GM12874 (cell line): ENCODE data around the gene PRSS36.

Source experiments
- TF ChIP-seq, protein P1 (sequence below): IDR thresholded peaks from 2 replicates; pipeline ENCODE4 v1.5.1; 2011; ENCODE audit warnings: low read depth, mild to moderate bottlenecking, control low read depth, low read length, moderate library complexity; ENCODE audit not compliant: insufficient read depth

PRSS36 gene

DNA sequence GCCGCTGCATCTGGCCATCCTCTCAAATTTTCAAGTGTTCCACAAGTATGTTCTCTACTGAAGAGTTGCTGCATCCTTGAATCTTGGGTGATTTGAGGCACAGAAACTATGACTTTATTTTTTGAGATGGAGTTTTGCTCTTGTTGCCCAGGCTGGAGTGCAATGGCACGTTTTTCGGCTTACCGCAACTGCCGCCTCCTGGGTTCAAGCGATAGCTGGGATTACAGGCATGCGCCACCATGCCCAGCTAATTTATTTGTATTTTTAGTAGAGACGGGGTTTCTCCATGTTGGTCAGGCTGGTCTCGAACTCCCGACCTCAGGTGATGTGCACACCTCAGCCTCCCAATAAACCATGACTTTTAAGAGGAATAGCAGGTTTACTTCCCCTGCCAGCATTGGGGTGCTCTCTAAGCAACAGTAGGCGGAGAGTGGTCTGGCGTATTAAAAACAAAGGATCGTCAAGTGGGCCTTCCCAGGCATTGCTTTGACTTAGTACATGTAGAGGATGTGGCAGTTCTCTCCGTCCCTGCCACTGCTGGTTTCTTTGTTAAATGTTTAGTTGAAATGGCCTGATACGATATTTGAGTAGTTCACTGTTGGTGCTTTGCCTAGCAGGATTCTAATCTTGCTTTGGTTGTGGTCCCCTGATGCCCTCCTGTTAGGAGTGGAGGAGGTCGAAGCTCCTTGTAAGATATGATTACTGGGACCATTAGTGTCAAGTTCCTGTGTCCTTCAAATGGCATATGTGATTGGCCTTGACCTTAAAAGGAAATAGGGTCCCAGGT, 43.2 kb upstream of the PRSS36 start:
- TF ChIP-seq, protein P1, sequence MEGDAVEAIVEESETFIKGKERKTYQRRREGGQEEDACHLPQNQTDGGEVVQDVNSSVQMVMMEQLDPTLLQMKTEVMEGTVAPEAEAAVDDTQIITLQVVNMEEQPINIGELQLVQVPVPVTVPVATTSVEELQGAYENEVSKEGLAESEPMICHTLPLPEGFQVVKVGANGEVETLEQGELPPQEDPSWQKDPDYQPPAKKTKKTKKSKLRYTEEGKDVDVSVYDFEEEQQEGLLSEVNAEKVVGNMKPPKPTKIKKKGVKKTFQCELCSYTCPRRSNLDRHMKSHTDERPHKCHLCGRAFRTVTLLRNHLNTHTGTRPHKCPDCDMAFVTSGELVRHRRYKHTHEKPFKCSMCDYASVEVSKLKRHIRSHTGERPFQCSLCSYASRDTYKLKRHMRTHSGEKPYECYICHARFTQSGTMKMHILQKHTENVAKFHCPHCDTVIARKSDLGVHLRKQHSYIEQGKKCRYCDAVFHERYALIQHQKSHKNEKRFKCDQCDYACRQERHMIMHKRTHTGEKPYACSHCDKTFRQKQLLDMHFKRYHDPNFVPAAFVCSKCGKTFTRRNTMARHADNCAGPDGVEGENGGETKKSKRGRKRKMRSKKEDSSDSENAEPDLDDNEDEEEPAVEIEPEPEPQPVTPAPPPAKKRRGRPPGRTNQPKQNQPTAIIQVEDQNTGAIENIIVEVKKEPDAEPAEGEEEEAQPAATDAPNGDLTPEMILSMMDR = no peak

DNA sequence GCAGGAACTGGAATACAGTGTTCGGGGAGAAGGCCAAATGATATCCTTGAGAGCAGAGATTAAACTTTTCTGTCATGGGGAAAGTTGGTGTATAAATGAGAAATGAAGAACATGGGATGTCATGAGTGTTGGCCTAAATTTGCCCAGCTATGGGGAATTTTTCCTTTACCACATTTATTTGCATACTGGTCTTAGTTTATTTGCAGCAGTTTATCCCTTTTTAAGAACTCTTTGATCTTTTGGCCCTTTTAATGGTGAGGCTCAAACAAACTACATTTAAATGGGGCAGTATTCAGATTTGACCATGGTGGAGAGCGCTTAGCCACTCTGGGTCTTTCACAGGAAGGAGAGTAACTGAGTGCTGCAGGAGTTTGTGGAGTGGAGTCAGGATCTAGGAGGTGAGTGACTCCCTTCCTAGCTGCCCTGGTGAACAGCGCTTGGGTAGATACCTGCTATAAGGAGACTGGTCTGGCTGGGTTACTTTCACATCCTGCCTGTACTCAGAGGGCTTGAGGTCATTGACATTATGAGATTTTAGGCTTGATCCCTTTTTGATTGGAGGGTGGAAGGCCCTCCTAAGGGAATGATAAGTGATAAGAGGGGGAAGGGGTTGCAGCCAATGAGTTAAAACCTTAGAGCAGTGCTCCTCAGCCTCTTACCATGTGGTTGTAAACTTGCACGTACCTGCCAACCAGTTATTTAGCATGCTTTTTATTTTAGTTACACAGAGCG, 42.0 kb upstream of the PRSS36 start:
- TF ChIP-seq, protein P1 = no peak

DNA sequence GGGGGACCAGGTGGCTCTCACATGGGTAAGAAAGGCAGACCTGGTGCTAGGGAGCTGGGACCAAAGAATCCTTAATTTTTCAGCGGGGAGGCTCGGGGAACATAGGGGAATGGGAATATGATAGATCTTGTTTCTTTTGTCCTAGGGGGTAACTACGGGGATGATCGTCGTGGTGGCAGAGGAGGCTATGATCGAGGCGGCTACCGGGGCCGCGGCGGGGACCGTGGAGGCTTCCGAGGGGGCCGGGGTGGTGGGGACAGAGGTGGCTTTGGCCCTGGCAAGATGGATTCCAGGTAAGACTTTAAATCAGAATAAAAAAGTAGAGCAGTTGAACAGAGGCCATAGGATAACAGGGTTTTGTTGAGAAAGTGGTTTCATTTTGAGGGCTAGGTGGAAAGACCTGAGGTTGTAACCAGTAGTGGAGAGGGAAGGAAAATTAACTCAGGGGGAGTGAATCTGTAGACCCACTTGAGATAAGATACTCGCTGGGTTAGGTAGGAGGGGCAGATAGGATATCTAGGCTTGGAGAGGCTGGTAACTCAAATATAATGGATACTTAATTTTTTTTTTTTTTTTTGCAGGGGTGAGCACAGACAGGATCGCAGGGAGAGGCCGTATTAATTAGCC, 41.1 kb upstream of the PRSS36 start:
- TF ChIP-seq, protein P1 = no peak

DNA sequence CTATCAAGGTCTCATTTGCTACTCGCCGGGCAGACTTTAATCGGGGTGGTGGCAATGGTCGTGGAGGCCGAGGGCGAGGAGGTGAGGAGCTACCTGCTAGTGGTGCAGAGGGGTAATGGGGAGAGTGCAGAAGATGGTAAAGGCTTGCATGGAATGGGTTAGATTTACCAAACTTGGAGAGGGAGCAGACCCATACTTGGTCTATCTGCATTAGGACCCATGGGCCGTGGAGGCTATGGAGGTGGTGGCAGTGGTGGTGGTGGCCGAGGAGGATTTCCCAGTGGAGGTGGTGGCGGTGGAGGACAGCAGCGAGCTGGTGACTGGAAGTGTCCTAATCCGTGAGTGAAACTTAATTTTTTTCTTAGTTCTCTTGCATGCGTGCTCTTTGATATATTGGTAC, 40.2 kb upstream of the PRSS36 start:
- TF ChIP-seq, protein P1 = no peak

DNA sequence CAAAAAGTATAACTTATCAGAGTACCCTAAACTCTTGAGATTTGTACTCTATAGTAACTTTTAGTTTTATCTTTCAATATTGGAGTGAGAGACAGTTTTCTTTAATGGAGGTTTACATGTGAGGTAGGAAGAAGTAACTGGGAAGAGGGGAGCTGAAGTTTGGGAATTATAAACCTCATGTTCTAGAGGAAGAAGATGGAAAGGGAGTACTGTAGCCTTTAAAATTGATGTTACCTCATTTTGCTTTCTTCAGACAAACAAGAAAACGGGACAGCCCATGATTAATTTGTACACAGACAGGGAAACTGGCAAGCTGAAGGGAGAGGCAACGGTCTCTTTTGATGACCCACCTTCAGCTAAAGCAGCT, 39.5 kb upstream of the PRSS36 start:
- TF ChIP-seq, protein P1 = no peak

DNA sequence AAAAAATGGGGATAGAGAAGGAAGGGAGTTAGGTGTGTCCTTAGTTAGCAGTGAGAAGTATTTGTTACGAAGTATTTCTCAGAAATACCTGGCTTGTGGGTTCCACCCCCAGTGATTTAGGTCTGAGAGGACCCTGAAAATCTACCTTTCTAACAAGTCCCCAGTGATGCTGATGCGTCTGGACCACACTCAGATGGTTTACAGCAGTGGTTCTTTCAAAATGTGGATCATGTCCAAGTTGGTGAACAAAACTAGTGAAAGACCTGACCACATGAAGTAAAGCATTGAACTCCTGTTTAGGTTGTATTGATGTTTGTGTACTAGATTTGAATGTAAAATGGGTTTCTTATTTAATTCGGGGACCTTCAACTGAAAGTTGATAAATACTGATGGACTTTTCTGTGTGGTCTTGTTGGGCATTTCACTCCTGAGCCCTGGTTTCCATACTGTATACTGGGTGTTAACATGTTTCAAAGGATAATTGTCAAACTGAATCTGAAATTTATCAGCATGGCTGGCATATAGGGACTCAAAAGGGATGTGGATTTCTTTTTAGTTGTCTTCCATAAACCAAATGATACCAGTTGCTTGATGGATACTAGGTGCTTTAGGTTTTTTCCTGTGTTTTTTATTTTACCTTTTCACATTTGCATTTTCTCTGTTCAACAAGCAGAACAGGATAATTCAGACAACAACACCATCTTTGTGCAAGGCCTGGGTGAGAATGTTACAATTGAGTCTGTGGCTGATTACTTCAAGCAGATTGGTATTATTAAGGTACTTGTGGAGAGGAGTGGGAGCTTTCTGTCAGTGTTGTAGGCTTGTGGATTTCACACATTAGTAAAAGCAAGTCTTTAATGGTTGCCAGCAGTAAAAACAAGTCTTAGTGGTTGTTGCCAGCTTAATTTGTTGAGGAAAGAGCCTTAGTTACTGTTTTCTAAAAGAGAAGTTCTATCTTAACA, 38.9 kb upstream of the PRSS36 start:
- TF ChIP-seq, protein P1 = no peak
